Brain microvascular endothelial cell (primary cell): Measurements from ENCODE around the gene DONSON.

Experiments used
- DNase-seq: peaks from one replicate; pipeline ENCODE4 v3.0.0-alpha.2; 2020
- H3K27ac ChIP-seq: fragments of 250-450 bp; sonication (Bioruptor Pico); 2 replicates; pipeline ENCODE4 v1.5.1; 2020; ENCODE audit warnings: mild to moderate bottlenecking, moderate library complexity
- H3K27me3 ChIP-seq: fragments of 250-450 bp; sonication (Bioruptor Pico); replicated peaks from 2 replicates; pipeline ENCODE4 v1.5.1; 2020; ENCODE audit warnings: mild to moderate bottlenecking
- H3K36me3 ChIP-seq: fragments of 250-450 bp; sonication (Bioruptor Pico); replicated peaks from 2 replicates; pipeline ENCODE4 v1.5.1; 2020; ENCODE audit warnings: mild to moderate bottlenecking
- H3K4me3 ChIP-seq: 2 replicates; pipeline ENCODE4 v1.5.1; 2011; ENCODE audit warnings: low read depth, mild to moderate bottlenecking, control low read depth, low read length, moderate library complexity
- in situ Hi-C: cut with HindIII; loops from 2 replicates; pipeline ENCODE4 v1.10.0; 2017; ENCODE audit warnings: low sequenced_read_pairs, low pct_ligation_motif_present
- TF ChIP-seq, protein P1 (sequence below): IDR thresholded peaks from 2 replicates; pipeline ENCODE4 v1.5.1; 2011; ENCODE audit warnings: low read depth, mild to moderate bottlenecking, moderate library complexity, low read length, control low read depth, inconsistent platforms; ENCODE audit errors: missing control alignments

DONSON gene

GRCh38 chr21:33552999-33553598 lies 35.4 kb downstream of the DONSON start:
- DNase-seq = no peak
- H3K36me3 ChIP-seq = peaks cover 84% of the 10 kb centered on the region
- H3K27ac ChIP-seq = no peak overlapping the region
- H3K4me3 ChIP-seq = no peak overlapping the region
- no peaks in the 10 kb centered on the region for H3K27me3 ChIP-seq
- in situ Hi-C loops = no loop called here
- TF ChIP-seq, protein P1, sequence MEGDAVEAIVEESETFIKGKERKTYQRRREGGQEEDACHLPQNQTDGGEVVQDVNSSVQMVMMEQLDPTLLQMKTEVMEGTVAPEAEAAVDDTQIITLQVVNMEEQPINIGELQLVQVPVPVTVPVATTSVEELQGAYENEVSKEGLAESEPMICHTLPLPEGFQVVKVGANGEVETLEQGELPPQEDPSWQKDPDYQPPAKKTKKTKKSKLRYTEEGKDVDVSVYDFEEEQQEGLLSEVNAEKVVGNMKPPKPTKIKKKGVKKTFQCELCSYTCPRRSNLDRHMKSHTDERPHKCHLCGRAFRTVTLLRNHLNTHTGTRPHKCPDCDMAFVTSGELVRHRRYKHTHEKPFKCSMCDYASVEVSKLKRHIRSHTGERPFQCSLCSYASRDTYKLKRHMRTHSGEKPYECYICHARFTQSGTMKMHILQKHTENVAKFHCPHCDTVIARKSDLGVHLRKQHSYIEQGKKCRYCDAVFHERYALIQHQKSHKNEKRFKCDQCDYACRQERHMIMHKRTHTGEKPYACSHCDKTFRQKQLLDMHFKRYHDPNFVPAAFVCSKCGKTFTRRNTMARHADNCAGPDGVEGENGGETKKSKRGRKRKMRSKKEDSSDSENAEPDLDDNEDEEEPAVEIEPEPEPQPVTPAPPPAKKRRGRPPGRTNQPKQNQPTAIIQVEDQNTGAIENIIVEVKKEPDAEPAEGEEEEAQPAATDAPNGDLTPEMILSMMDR = no peak

GRCh38 chr21:33552093-33552998 lies 36.1 kb downstream of the DONSON start:
- TF ChIP-seq, protein P1 = no peak
- peaks cover 79% of the 10 kb centered on the region for H3K36me3 ChIP-seq
- DNase-seq = no peak
- in situ Hi-C loops = no loop called here
- H3K27ac ChIP-seq = no peak overlapping the region
- H3K27me3 ChIP-seq = no peaks in the 10 kb centered on the region
- H3K4me3 ChIP-seq = no peak overlapping the region

DNA sequence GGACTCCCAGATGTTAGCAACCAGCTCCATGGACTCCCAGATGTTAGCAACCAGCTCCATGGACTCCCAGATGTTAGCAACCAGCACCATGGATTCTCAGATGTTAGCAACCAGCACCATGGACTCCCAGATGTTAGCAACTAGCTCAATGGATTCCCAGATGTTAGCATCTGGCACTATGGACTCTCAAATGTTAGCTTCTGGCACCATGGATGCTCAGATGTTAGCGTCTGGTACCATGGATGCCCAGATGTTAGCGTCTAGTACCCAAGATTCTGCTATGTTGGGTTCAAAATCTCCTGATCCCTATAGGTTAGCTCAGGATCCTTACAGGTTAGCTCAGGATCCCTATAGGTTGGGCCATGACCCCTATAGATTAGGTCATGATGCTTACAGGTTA lies 36.8 kb downstream of the DONSON start:
- H3K27ac ChIP-seq = no peak overlapping the region
- H3K4me3 ChIP-seq = no peak overlapping the region
- peaks cover 81% of the 10 kb centered on the region for H3K36me3 ChIP-seq
- TF ChIP-seq, protein P1 = no peak
- in situ Hi-C loops = no loop called here
- no peak for DNase-seq
- no peaks in the 10 kb centered on the region for H3K27me3 ChIP-seq

DNA sequence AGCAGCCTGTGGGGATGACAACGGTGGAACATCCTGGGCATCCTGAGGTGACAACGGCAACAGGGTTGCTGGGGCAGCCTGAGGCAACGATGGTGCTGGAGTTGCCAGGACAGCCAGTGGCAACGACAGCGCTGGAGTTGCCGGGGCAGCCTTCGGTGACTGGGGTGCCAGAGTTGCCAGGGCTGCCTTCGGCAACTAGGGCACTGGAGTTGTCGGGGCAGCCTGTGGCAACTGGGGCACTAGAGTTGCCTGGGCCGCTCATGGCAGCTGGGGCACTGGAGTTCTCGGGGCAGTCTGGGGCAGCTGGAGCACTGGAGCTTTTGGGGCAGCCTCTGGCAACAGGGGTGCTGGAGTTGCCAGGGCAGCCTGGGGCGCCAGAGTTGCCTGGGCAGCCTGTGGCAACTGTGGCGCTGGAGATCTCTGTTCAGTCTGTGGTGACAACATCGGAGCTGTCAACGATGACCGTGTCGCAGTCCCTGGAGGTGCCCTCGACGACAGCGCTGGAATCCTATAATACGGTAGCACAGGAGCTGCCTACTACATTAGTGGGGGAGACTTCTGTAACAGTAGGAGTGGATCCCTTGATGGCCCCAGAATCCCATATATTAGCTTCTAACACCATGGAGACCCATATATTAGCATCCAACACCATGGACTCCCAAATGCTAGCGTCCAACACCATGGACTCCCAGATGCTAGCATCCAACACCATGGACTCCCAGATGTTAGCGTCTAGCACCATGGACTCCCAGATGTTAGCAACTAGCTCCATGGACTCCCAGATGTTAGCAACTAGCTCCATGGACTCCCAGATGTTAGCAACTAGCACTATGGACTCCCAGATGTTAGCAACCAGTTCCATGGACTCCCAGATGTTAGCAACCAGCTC lies 37.5 kb downstream of the DONSON start:
- in situ Hi-C loops = no loop called here
- Histone ChIP-seq H3K27ac (no peak overlapping the region), H3K36me3 (peaks cover 79% of the 10 kb centered on the region), H3K4me3 (no peak overlapping the region), H3K27me3 (no peaks in the 10 kb centered on the region)
- no peak for DNase-seq
- TF ChIP-seq, protein P1 = no peak

GRCh38 chr21:33549848-33550771 lies 38.4 kb downstream of the DONSON start:
- in situ Hi-C loops = no loop called here
- Histone ChIP-seq H3K27ac (no peak overlapping the region), H3K4me3 (no peak overlapping the region), H3K27me3 (no peaks in the 10 kb centered on the region), H3K36me3 (peaks cover 73% of the 10 kb centered on the region)
- DNase-seq = no peak
- TF ChIP-seq, protein P1 = no peak
